SHP77 treated with DMSO at 0.1 percent for 48 hours (cell line): ENCODE results near the gene TNFSF11.
"Not testable (repeated sequence)": the region's sequence is repeated elsewhere in the genome, so short reads cannot be mapped to it uniquely, and the experiment has no call there.

Source experiments
- DNase-seq: peaks from one replicate; lab custom pipeline; 2025; lab: John Stamatoyannopoulos, UW

TNFSF11 gene

GRCh38 chr13:42560320-42560719 lies 13.6 kb upstream of the TNFSF11 start:
- DNase-seq = not testable (repeated sequence)

- DNase-seq = no peak
These were observed 12.0 kb upstream of the TNFSF11 start for GRCh38 chr13:42561752-42562467.

- no peak for DNase-seq
These were observed 6.0 kb upstream of the TNFSF11 start for GRCh38 chr13:42567906-42568305.

- DNase-seq = no peak
These were observed 4.2 kb upstream of the TNFSF11 start for GRCh38 chr13:42569576-42570344.

- DNase-seq = no peak
These were observed 2.1 kb upstream of the TNFSF11 start for GRCh38 chr13:42571895-42572294.

- no peak for DNase-seq
These were observed 721 bp downstream of the TNFSF11 start for GRCh38 chr13:42574435-42575311.

- DNase-seq = no peak
These were observed 2.0 kb downstream of the TNFSF11 start for GRCh38 chr13:42575938-42576337.

- DNase-seq = no peak
These were observed 3.6 kb downstream of the TNFSF11 start for GRCh38 chr13:42577538-42577937.

- DNase-seq = no peak
These were observed 6.7 kb downstream of the TNFSF11 start for GRCh38 chr13:42580644-42581043.

- no peak for DNase-seq
These were observed 7.5 kb downstream of the TNFSF11 start for GRCh38 chr13:42581427-42581826.

- no peak for DNase-seq
These were observed 17.6 kb downstream of the TNFSF11 start for GRCh38 chr13:42591602-42592001.

- no peak for DNase-seq
These were observed 19.3 kb downstream of the TNFSF11 start for GRCh38 chr13:42592915-42593900.

GRCh38 chr13:42594481-42595252 lies 20.7 kb downstream of the TNFSF11 start:
- no peak for DNase-seq

GRCh38 chr13:42595253-42595571 lies 21.3 kb downstream of the TNFSF11 start:
- DNase-seq = no peak

- no peak for DNase-seq
These were observed 23.6 kb downstream of the TNFSF11 start for GRCh38 chr13:42597505-42597904.

- no peak for DNase-seq
These were observed 27.0 kb downstream of the TNFSF11 start for GRCh38 chr13:42600943-42601342.

- no peak for DNase-seq
These were observed 29.0 kb downstream of the TNFSF11 start for GRCh38 chr13:42602906-42603305.

GRCh38 chr13:42603571-42603970 lies 29.6 kb downstream of the TNFSF11 start:
- no peak for DNase-seq

GRCh38 chr13:42607546-42607945 lies 33.6 kb downstream of the TNFSF11 start:
- no peak for DNase-seq

- no peak for DNase-seq
These were observed 36.7 kb downstream of the TNFSF11 start for GRCh38 chr13:42610649-42611048.
